ENCODE results near the gene ROCK2.
A peak's percentile ranks its signal among the peaks of the same experiment; 100 is the strongest.

ROCK2 gene

DNA sequence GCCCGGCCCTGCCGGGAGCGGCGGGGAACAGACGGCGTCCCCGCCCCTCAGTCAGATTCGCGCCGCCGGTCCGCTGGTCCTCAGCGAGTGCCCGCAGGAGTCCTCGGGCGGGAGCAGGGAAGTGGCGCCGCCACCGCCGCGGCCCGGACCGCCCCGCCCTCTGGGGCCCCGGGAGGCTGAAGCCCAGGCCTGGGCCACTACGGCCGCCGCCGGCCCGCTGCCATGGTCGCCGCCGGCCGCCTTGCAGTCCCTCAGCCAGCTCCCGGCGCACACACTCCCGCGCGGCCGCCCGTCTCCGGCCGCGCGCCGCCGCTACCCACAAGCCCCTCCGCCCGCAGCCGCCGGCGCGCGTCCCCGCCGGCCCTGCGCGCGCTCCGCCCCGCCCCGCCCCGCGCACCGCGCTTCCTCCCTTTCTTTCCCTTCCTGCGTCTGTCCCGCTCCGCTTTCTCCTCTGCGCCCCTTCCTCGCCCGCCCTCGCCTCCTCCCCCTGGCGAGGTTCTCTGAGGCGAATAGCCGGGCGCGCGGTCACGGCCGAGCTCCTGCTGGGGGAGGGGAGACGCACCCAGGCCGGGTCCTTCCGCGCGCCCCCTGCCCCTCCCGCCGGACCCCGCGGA, at the start of gene ROCK2:
Gene ROCK2, minus strand, starts transcription at position 295 of the 614 bp plus-strand sequence. CDS start 500 bp downstream, outside the sequence.
- Mint-ChIP-seq H3K4me3 (peak within 1 kb of the TSS; percentile 97), H3K27ac (peak within 1 kb of the TSS; percentile 90), H3K9me3 (no peaks in the 10 kb centered on the region), H3K36me3 (ENCODE audit: low read depth) (peaks cover 4% of the 10 kb centered on the region), H3K27me3 (ENCODE audit: low read depth) (peaks cover 9% of the 10 kb centered on the region), H3K4me1 (ENCODE audit: low read depth) (peaks cover 17% of the 10 kb centered on the region)

DNA sequence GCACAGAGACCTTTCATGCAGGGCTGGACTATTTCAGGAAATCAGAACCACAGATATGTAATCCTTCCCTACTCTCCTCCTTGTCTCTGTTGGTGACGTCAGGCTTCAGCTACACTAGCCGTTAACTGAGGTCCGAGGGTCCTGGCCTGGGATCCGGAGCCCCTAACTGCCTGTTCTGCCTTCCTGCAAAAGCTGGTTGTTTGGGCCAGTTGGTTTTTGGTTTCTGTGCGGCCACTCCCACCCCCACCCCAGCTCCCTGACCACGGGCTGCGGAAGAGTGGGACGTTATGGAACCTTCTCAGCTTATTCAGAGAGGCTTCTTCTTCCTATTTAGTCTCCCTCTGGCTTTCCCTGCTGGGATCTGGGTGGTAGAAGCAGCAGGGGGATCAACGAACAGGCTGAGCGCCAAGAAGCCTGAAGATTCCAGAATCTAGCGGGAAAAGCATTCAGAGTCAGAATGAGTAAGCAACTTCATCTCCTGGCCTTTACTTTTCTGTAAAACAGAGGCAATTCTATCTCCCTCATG, 49.3 kb upstream of the ROCK2 start:
- Mint-ChIP-seq H3K27me3 (ENCODE audit: low read depth) (no peaks in the 10 kb centered on the region), H3K4me1 (ENCODE audit: low read depth) (no peaks in the 10 kb centered on the region), H3K36me3 (ENCODE audit: low read depth) (no peaks in the 10 kb centered on the region), H3K27ac (no peak overlapping the region), H3K9me3 (no peaks in the 10 kb centered on the region), H3K4me3 (no peak overlapping the region)

DNA sequence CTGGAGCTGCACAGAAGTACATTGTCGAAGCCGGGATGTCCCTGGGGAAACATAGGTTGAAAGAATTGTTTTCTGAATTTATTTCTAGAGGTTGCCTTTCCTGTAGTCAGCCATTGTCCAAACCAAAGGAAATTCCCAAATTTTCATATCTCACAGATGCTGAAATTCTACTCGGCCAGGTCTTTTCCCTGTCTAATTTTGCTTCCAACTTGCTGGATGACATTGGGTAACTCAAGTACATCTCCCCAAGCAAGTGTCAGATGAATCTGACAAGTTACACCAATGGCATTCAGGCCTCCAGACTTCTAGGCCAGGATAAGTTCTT, 47.5 kb upstream of the ROCK2 start:
- Mint-ChIP-seq H3K27me3 (ENCODE audit: low read depth) (no peaks in the 10 kb centered on the region), H3K9me3 (no peaks in the 10 kb centered on the region), H3K4me3 (no peak overlapping the region), H3K36me3 (ENCODE audit: low read depth) (no peaks in the 10 kb centered on the region), H3K4me1 (ENCODE audit: low read depth) (no peaks in the 10 kb centered on the region), H3K27ac (no peak overlapping the region)

DNA sequence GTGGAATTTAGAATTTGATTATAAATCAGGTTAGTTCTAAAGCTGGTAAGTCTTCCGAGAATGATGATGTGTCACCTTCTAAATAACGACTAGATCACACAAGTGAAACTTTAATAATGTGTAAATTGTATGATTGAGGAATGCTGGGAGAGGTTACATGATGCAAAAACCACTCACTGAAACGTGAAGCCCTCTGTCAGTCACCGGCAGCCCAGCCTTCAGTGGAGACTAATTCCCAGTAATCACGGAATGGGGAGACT, 45.9 kb upstream of the ROCK2 start:
- Mint-ChIP-seq H3K4me1 (ENCODE audit: low read depth) (no peaks in the 10 kb centered on the region), H3K36me3 (ENCODE audit: low read depth) (no peaks in the 10 kb centered on the region), H3K27me3 (ENCODE audit: low read depth) (no peaks in the 10 kb centered on the region), H3K9me3 (no peaks in the 10 kb centered on the region), H3K4me3 (no peak overlapping the region), H3K27ac (no peak overlapping the region)

DNA sequence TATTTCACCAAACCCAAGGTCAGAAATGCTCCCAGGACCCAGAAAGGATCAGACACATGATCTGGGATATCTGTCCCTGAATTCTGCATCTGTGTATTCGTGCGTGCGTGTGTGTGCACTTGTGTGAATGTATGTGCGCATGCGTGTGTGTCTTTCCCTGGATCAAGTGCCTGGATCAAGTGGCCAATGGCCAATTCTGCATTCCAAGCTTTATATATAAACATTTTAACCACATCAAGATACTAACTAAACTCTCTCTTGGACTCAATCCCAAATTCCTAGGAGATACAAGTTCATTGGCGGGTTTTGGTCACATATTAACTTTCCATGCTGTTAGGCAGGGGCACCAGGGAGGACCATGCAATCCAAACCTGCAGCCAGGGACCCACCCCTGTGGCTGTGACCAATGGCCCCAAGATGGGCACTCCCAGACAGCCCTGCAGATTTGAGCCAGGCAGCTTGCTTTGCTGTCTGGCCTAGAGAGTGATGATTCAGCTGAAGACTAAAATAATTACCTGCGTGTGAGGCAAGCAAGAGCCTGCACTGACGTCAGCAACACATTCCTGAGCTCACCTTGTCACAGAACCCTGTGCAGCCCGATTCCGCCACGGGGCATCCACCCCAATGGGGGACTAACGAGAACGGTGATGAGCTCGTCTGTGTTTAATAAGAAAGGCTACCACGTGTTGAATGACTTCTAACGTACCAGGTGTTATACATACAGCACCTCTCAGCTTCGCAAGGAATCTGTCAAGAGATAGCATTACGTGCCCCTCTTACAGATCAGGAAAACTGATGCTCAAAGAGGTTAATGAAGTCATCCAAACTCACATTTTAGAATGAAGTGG, 45.3 kb upstream of the ROCK2 start:
- Mint-ChIP-seq H3K4me3 (no peak overlapping the region), H3K27ac (no peak overlapping the region), H3K27me3 (ENCODE audit: low read depth) (no peaks in the 10 kb centered on the region), H3K4me1 (ENCODE audit: low read depth) (no peaks in the 10 kb centered on the region), H3K9me3 (no peaks in the 10 kb centered on the region), H3K36me3 (ENCODE audit: low read depth) (no peaks in the 10 kb centered on the region)

DNA sequence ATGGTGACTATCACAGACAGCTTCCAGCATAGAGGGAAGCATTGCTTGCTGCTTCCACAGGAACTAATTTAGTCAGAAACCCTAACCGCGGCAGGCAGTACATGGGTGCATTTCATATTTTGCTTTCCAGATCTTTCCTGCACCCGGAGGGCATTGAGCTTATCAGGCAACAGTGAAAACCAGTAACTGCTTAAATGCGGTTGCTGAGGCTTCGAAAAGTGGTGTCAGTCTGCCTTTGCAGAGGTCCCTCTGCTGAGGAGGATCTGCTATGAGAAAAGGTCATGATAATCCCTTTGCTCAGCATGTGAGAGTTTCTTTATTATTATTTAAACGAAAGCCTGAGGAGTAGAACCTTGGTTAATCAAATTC, 44.6 kb upstream of the ROCK2 start:
- no peaks in the 10 kb centered on the region for H3K36me3 Mint-ChIP-seq (ENCODE audit: low read depth)
- H3K4me1 Mint-ChIP-seq (ENCODE audit: low read depth), result no peaks in the 10 kb centered on the region
- H3K9me3 Mint-ChIP-seq, result no peaks in the 10 kb centered on the region
- H3K4me3 Mint-ChIP-seq, result no peak overlapping the region
- no peaks in the 10 kb centered on the region for H3K27me3 Mint-ChIP-seq (ENCODE audit: low read depth)
- no peak overlapping the region for H3K27ac Mint-ChIP-seq

DNA sequence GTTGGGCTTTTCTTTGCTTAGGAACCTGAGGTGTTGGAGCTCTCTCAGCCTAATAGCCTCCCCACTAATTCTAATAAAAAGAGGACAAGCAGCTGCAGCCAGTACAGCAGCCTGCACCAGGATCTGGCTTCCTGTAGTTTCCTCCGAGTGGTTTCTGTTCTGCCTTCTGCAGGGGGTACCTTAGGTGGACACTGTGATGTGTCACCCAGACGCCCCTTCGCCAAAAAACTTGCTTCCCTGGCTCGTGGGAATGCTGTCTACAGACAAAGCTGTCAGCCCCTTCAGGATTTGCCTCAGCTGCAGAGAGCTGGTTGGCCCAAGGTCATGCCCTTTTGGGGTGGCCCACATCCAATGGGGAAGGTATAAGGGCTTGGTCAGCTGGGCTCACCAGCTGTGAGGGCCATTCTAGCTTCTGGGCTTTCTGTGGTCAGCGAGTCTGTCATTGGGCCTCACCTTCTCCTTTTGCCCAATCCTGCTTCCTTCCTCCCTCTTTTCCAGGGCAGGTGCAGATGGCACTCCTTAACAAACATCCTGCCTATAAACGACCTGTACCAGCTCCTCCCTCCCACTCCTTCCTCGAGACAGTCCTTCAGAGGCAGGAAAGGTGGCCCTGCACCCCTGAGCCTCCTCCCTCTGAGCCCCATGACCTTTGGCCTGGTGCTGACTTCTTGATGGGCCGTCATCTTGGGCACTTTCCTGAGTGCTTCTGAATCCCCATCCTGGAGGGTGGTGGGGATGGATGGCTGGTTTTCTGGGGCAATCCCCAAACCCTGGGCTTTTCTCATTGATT, 44.0 kb upstream of the ROCK2 start:
- no peak overlapping the region for H3K27ac Mint-ChIP-seq
- H3K36me3 Mint-ChIP-seq (ENCODE audit: low read depth), result no peaks in the 10 kb centered on the region
- no peak overlapping the region for H3K4me3 Mint-ChIP-seq
- no peaks in the 10 kb centered on the region for H3K4me1 Mint-ChIP-seq (ENCODE audit: low read depth)
- H3K9me3 Mint-ChIP-seq, result no peaks in the 10 kb centered on the region
- H3K27me3 Mint-ChIP-seq (ENCODE audit: low read depth), result no peaks in the 10 kb centered on the region

DNA sequence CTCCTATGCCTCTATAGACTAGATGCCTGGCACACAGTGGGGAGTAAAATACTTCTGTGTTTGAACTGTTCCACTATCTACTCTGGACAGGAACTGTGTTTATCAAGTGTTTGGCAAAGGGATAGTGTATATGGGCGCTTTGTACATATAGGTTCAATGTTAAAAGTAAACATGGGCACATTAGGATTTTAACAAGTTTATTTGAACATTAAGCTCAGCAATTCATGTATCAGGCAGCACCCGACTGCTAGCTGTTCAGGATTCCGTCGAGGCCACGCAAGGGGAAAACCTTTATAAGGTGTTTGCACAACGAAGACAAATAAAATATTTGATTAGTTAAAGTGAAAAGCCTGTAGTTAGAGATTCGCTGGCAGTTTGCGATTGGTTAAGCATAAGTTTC, 43.4 kb upstream of the ROCK2 start:
- H3K4me3 Mint-ChIP-seq, result no peak overlapping the region
- H3K27me3 Mint-ChIP-seq (ENCODE audit: low read depth), result no peaks in the 10 kb centered on the region
- no peaks in the 10 kb centered on the region for H3K4me1 Mint-ChIP-seq (ENCODE audit: low read depth)
- H3K27ac Mint-ChIP-seq, result no peak overlapping the region
- H3K36me3 Mint-ChIP-seq (ENCODE audit: low read depth), result no peaks in the 10 kb centered on the region
- H3K9me3 Mint-ChIP-seq, result no peaks in the 10 kb centered on the region

DNA sequence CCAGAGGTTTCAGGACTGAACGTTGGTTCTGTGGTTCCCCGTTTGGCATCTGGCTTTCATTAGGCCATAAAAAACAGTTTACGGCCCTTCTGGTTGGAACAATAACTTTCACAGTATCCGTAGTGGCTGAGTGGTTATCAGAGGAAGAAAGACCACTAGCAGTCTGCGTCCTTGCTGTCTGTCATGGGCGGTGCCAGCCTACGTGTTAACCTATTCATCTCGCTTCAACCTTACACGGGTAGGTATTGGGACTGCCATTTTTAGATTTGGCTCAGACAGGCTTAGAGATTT, 42.6 kb upstream of the ROCK2 start:
- Mint-ChIP-seq H3K27ac (no peak overlapping the region), H3K9me3 (no peaks in the 10 kb centered on the region), H3K4me3 (no peak overlapping the region), H3K36me3 (ENCODE audit: low read depth) (no peaks in the 10 kb centered on the region), H3K27me3 (ENCODE audit: low read depth) (no peaks in the 10 kb centered on the region), H3K4me1 (ENCODE audit: low read depth) (no peaks in the 10 kb centered on the region)

DNA sequence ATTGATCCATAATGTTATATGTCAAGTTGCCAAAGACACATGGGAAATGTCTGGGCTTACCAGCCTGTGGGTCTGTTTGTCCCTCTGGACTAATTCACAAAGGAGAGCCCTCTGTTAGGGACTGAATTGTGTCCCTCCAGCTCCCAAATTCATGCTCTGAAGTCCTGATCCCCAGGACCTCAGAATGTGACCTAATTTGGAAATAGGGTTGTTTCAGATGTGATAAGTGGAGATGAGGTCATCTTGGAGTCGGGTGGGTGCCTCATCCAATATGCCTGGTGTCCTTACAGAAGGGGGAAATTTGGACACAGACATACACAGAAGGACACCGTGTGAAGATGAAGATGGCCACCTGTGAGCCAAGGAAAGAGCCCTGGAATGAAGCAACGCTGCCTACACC, 41.4 kb upstream of the ROCK2 start:
- peaks cover 1% of the 10 kb centered on the region for H3K4me1 Mint-ChIP-seq (ENCODE audit: low read depth)
- H3K27ac Mint-ChIP-seq, result no peak overlapping the region
- H3K27me3 Mint-ChIP-seq (ENCODE audit: low read depth), result no peaks in the 10 kb centered on the region
- H3K4me3 Mint-ChIP-seq, result no peak overlapping the region
- H3K36me3 Mint-ChIP-seq (ENCODE audit: low read depth), result no peaks in the 10 kb centered on the region
- no peaks in the 10 kb centered on the region for H3K9me3 Mint-ChIP-seq

DNA sequence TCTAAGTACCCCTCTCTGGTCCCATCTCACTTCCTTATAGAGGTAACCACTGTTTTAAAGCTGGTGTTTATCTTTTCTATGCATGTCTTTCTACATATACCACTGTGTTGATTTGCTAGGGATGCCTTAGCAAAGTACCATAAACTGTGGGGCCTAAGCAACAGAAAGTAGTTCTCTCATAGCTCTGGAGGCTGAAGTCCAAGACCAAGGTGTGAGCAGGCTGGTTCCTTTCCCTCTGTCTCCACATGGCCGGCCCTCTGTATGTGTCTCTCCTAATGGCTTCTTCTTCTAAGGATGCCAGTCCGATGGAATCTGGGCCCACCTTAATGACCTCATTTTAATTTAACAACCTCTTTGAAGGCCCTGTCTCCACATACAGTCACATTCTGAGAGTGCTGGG, 40.8 kb upstream of the ROCK2 start:
- no peaks in the 10 kb centered on the region for H3K9me3 Mint-ChIP-seq
- peaks cover 1% of the 10 kb centered on the region for H3K4me1 Mint-ChIP-seq (ENCODE audit: low read depth)
- H3K27me3 Mint-ChIP-seq (ENCODE audit: low read depth), result no peaks in the 10 kb centered on the region
- no peaks in the 10 kb centered on the region for H3K36me3 Mint-ChIP-seq (ENCODE audit: low read depth)
- H3K27ac Mint-ChIP-seq, result no peak overlapping the region
- no peak overlapping the region for H3K4me3 Mint-ChIP-seq

DNA sequence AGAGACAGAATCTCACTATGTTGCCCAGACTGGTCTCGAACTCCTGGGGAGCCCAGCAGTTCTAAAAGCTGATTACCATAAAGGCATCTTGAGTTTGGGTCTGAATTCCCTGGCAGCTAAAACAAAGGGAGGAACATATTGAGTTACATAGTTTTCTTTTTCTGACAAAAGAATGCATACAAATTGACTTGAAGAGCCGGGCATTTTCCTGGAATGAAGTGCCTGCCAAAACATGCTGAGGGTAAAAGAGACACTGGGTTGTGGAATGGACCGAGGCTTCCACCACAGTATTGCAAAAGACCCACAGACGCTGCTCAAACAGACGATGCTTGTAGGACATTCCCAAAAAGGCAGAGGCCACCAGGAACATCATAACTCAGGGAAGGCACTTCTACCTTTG, 35.1 kb upstream of the ROCK2 start:
- H3K27ac Mint-ChIP-seq, result no peak overlapping the region
- no peaks in the 10 kb centered on the region for H3K27me3 Mint-ChIP-seq (ENCODE audit: low read depth)
- peaks cover 1% of the 10 kb centered on the region for H3K4me1 Mint-ChIP-seq (ENCODE audit: low read depth)
- H3K4me3 Mint-ChIP-seq, result no peak overlapping the region
- no peaks in the 10 kb centered on the region for H3K9me3 Mint-ChIP-seq
- H3K36me3 Mint-ChIP-seq (ENCODE audit: low read depth), result no peaks in the 10 kb centered on the region

DNA sequence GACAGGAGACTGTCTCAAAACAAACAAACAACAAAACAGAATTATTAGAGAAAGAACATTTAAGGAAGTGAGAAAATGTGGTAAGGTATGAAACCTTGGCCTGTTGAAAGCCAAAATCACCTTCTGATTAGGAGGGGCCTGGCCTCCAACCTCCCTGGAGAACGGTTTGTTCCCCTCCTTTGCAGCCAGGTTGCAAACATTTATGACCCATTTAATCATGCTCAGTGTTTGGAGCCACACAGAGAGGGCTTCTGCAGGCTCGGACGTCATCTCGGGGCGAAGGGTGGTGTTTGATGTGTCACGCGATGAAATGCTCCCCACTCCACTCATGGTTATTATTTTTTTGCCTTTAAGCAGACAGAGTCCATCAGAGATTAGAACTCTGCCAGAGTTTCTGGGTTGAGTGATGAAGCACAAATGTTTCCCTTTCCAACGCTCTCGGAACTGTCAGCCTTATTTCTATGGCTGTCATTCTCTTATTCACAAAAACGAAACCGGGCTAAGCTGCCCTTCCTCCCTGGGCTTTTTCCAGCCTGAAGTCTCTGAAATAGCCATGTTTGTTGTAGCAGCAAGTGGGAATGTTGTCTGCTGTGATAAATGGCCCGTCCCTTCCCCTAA, 33.6 kb upstream of the ROCK2 start:
- Mint-ChIP-seq H3K4me3 (no peak overlapping the region), H3K36me3 (ENCODE audit: low read depth) (no peaks in the 10 kb centered on the region), H3K27me3 (ENCODE audit: low read depth) (no peaks in the 10 kb centered on the region), H3K4me1 (ENCODE audit: low read depth) (peaks cover 1% of the 10 kb centered on the region), H3K27ac (no peak overlapping the region), H3K9me3 (no peaks in the 10 kb centered on the region)

DNA sequence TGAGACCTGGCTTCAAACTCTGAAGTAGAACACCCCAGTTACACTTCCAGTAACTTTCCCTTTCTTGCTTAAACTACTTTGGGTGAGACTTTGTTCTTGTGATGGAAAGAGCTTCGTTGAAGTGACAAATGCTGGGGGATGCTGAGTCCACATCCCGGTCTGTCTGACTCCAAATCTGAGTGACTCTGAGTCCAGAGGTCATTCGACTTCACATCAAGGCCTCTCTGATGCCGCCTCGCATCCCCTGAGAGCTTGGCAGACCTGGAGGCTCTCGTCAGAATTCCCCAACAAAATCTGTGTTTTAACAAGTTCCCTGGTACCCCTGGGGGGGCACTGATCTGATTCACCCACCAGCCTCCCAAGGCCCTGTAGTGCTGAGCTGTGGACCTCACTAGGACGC, 31.6 kb upstream of the ROCK2 start:
- no peaks in the 10 kb centered on the region for H3K9me3 Mint-ChIP-seq
- no peaks in the 10 kb centered on the region for H3K36me3 Mint-ChIP-seq (ENCODE audit: low read depth)
- H3K4me3 Mint-ChIP-seq, result no peak overlapping the region
- peaks cover under 1% of the 10 kb centered on the region for H3K4me1 Mint-ChIP-seq (ENCODE audit: low read depth)
- no peaks in the 10 kb centered on the region for H3K27me3 Mint-ChIP-seq (ENCODE audit: low read depth)
- no peak overlapping the region for H3K27ac Mint-ChIP-seq

DNA sequence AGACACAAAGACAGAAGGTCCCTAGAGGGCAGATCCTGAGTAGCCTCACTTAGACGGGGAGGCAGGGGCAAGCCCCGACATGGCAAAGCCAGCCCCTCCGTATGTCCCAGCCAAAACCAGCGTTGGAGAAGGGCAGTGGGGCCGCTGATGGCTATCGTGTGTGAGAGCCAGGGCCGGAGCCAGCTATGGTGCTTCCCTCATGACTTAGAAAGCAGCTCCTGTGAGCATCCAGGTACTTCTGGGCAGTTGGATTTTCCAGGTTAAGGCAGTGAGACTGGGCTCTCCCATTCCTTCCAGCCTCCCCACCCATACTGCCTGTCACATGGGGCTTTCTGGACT, 31.2 kb upstream of the ROCK2 start:
- H3K27ac Mint-ChIP-seq, result no peak overlapping the region
- no peaks in the 10 kb centered on the region for H3K9me3 Mint-ChIP-seq
- no peaks in the 10 kb centered on the region for H3K27me3 Mint-ChIP-seq (ENCODE audit: low read depth)
- no peak overlapping the region for H3K4me3 Mint-ChIP-seq
- H3K36me3 Mint-ChIP-seq (ENCODE audit: low read depth), result no peaks in the 10 kb centered on the region
- no peaks in the 10 kb centered on the region for H3K4me1 Mint-ChIP-seq (ENCODE audit: low read depth)
